CD4-positive, alpha-beta T cell treated with Interleukin-21 for 1 hour (primary cell): Measurements from ENCODE around the gene DUOXA1.

Experiments
- DNase-seq: peaks from one replicate; pipeline ENCODE4 v3.0.0-alpha.2; 2020

The DUOXA1 gene

GRCh38 chr15:45130291-45131000, 767 bp upstream of the DUOXA1 start:
- DNase-seq, result no peak

GRCh38 chr15:45128971-45129639, 574 bp downstream of the DUOXA1 start:
- no peak for DNase-seq

- peak; percentile 64 for DNase-seq
Observed at GRCh38 chr15:45126535-45127158, 3.0 kb downstream of the DUOXA1 start.

GRCh38 chr15:45123397-45123796, 6.3 kb downstream of the DUOXA1 start:
- no peak for DNase-seq

- DNase-seq, result no peak
Observed at GRCh38 chr15:45122719-45123118, 7.0 kb downstream of the DUOXA1 start.

- no peak for DNase-seq
Observed at GRCh38 chr15:45121706-45122417, 7.8 kb downstream of the DUOXA1 start.

- DNase-seq, result no peak
Observed at GRCh38 chr15:45121020-45121419, 8.7 kb downstream of the DUOXA1 start.

GRCh38 chr15:45120081-45120972, 9.4 kb downstream of the DUOXA1 start:
- no peak for DNase-seq

- no peak for DNase-seq
Observed at GRCh38 chr15:45118996-45119395, 10.7 kb downstream of the DUOXA1 start.

- DNase-seq, result peak; percentile 85
Observed at GRCh38 chr15:45118131-45118588, 11.5 kb downstream of the DUOXA1 start.

- DNase-seq, result no peak
Observed at GRCh38 chr15:45117308-45118130, 12.2 kb downstream of the DUOXA1 start.

- no peak for DNase-seq
Observed at GRCh38 chr15:45116482-45117307, 13.0 kb downstream of the DUOXA1 start.

GRCh38 chr15:45116006-45116481, 13.6 kb downstream of the DUOXA1 start:
- no peak for DNase-seq

GRCh38 chr15:45115312-45115820, 14.3 kb downstream of the DUOXA1 start:
- DNase-seq, result no peak

GRCh38 chr15:45114751-45115085, 15.0 kb downstream of the DUOXA1 start:
- no peak for DNase-seq

GRCh38 chr15:45114076-45114750, 15.5 kb downstream of the DUOXA1 start, which contains the start of the genes DUOX2 and DUOXA2:
Gene DUOX2 (minus strand): TSS chr15:45114172. CDS start chr15:45113411, 761 bp downstream.
Gene DUOXA2 (plus strand): TSS chr15:45114326. CDS start chr15:45114606, 280 bp downstream.
- DNase-seq, result no peak

- DNase-seq, result no peak
Observed at GRCh38 chr15:45113380-45113990, 16.2 kb downstream of the DUOXA1 start.

- DNase-seq, result no peak
Observed at GRCh38 chr15:45112591-45113379, 16.9 kb downstream of the DUOXA1 start.
